ENCODE data around the gene KHDRBS1. TPM values are rescaled to one million over a fixed set of nuclear protein-coding genes. Genes with fewer than 3 reads are reported as not detected.

The KHDRBS1 gene
- total RNA-seq, 3 donors from 2014 or later = 186 to 191 (median 187) TPM

Other genes with a start within 250 kb of the KHDRBS1 start
- under 1 TPM; 0.18 to 0.68 (median 0.65) TPM for gene ADGRB2, start 249.5 kb upstream of the KHDRBS1 start, total RNA-seq
- gene SPOCD1, start 197.8 kb upstream of the KHDRBS1 start, total RNA-seq = under 1 TPM in 1 of 3 donors, not detected in 2; 0.14 TPM
- 100 to 1,000 TPM; 294 to 337 (median 297) TPM for gene PTP4A2, start 75.5 kb upstream of the KHDRBS1 start, total RNA-seq
- gene TMEM39B, start 59.1 kb downstream of the KHDRBS1 start, total RNA-seq = 10 to 100 TPM; 26.9 to 30.4 (median 27.8) TPM
- 10 to 100 TPM; 82.6 to 90.0 (median 88.1) TPM for gene KPNA6, start 94.2 kb downstream of the KHDRBS1 start, total RNA-seq
- gene TXLNA, start 165.8 kb downstream of the KHDRBS1 start, total RNA-seq = 10 to 100 TPM; 80.7 to 86.6 (median 86.0) TPM
- gene CCDC28B, start 186.7 kb downstream of the KHDRBS1 start, total RNA-seq = 10 to 100 TPM in 1 of 3 donors, 1 to 10 TPM in 2; 6.7 to 10.0 (median 7.8) TPM
- 1 to 10 TPM; 2.2 to 3.0 (median 2.9) TPM for gene IQCC, start 191.8 kb downstream of the KHDRBS1 start, total RNA-seq
- gene DCDC2B, start 195.2 kb downstream of the KHDRBS1 start, total RNA-seq = not detected
- gene TMEM234, start 208.5 kb downstream of the KHDRBS1 start, total RNA-seq = 1 to 10 TPM; 8.0 to 9.2 (median 8.2) TPM
- 100 to 1,000 TPM; 404 to 436 (median 434) TPM for gene EIF3I, start 208.5 kb downstream of the KHDRBS1 start, total RNA-seq
- under 1 TPM in 1 of 3 donors, not detected in 2; 0.25 TPM for gene FAM167B, start 233.4 kb downstream of the KHDRBS1 start, total RNA-seq
- 100 to 1,000 TPM; 187 to 238 (median 237) TPM for gene LCK, start 237.4 kb downstream of the KHDRBS1 start, total RNA-seq

Data from activated T-cell treated with anti-CD3 and anti-CD28 coated beads, Interleukin-2, amount 50 U/mL, for 4 hours (primary cell).